ENCODE data around the gene SLC16A8. TPM values are rescaled to one million over a fixed set of nuclear protein-coding genes. Genes with fewer than 3 reads are reported as not detected.

SLC16A8 gene
- total and polyA plus RNA-seq, 2 donors (not counting 1 experiment from before 2014, with no cell fraction given) = not detected

DNA sequence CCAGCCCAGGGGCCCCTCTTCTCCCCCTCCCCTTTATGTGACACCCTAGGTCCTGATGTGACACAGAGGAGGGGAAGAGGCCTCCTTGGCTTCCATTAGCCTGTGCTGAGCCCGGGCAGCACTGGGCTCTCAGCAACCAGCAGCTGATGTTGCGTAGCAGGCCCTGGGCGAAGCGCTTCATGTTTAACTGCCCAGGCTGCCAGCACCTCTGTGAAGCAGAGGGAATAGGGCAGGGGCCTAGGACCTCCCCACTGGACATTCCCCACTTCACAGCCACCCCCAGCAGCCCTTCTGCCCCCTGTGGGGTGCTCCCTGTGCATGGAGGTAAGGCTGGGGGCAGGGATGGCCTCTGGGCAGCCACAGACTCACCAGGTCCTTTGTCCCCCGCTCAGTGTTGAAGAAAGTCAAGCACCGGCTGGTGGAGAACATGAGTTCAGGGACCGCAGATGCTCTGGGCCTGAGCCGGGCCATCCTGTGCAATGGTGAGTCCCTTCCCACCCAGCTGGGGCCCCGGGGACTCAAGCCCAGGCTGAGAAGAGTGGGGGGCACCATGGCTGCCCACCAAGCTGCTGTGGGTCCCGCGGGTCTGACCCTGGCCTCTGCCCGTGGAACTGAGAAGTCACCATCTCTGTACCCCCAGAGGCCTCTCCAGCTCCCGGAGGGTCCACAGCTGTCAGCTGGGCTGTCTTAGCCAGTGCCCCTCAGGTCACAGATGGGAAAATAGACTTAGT is 15.2 kb downstream of the SLC16A8 start:
- Mint-ChIP-seq H3K27ac (no peak overlapping the region), H3K4me3 (no peak overlapping the region), H3K27me3 (no peaks in the 10 kb centered on the region), H3K9me3 (ENCODE audit: insufficient read depth) (no peaks in the 10 kb centered on the region), H3K4me1 (no peaks in the 10 kb centered on the region)
- ChIA-PET POLR2A (interaction anchor here (0.7 kb wide), 1 partner anchor 16 kb away, joined by 4 read pairs; no protein-coding TSS in a partner anchor), CTCF (interaction anchor here (1.7 to 2.0 kb wide), 2 partner anchors 17 kb away, joined by 7 to 10 read pairs; no protein-coding TSS in a partner anchor)
- Histone ChIP-seq H3K4me2 (replicated peaks; ENCODE audit: low read depth, low read length, poor library complexity, severe bottlenecking) (no peak overlapping the region), H3K4me3 (ENCODE audit: control extremely low read depth in 1 of 5, extremely low read depth in 1 of 5, insufficient read depth in 1 of 5, low read depth in 2 of 5, low read length in 4 of 5) (no peak overlapping the region), H3K9me3 (ENCODE audit: control extremely low read depth in 1 of 3, control insufficient read depth in 2 of 3, insufficient read depth in 1 of 3, low read length in 2 of 3) (no peaks in the 10 kb centered on the region), H2AFZ (ENCODE audit: insufficient read depth, low read depth, low read length, poor library complexity, severe bottlenecking) (no peak overlapping the region), H3K27ac (ENCODE audit: low read length in 2 of 2) (no peak overlapping the region), H4K20me1 (ENCODE audit: control insufficient read depth, insufficient read depth, low read length, poor library complexity, severe bottlenecking) (no peaks in the 10 kb centered on the region), H3K27me3 (replicated peaks in 1 of 4; ENCODE audit: control extremely low read depth in 1 of 4, control insufficient read depth in 3 of 4, insufficient read depth in 4 of 4, low read length in 3 of 4) (no peaks in the 10 kb centered on the region), H3K9ac (ENCODE audit: low read length) (no peak overlapping the region), H3K4me1 (ENCODE audit: control insufficient read depth in 2 of 2, insufficient read depth in 2 of 2, low read length in 2 of 2) (no peaks in the 10 kb centered on the region), H3K79me2 (ENCODE audit: control insufficient read depth, insufficient read depth, low read length) (no peaks in the 10 kb centered on the region), H3K36me3 (replicated peaks in 1 of 2; ENCODE audit: control extremely low read depth in 1 of 2, control insufficient read depth in 1 of 2, extremely low read depth in 1 of 2, insufficient read depth in 2 of 2, low read length in 1 of 2) (peaks cover 0 to 76% of the 10 kb centered on the region in 2 experiments)
- TF ChIP-seq, protein P1, sequence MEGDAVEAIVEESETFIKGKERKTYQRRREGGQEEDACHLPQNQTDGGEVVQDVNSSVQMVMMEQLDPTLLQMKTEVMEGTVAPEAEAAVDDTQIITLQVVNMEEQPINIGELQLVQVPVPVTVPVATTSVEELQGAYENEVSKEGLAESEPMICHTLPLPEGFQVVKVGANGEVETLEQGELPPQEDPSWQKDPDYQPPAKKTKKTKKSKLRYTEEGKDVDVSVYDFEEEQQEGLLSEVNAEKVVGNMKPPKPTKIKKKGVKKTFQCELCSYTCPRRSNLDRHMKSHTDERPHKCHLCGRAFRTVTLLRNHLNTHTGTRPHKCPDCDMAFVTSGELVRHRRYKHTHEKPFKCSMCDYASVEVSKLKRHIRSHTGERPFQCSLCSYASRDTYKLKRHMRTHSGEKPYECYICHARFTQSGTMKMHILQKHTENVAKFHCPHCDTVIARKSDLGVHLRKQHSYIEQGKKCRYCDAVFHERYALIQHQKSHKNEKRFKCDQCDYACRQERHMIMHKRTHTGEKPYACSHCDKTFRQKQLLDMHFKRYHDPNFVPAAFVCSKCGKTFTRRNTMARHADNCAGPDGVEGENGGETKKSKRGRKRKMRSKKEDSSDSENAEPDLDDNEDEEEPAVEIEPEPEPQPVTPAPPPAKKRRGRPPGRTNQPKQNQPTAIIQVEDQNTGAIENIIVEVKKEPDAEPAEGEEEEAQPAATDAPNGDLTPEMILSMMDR (IDR thresholded peaks at IDR 0.05) = no peak
- no peak for TF ChIP-seq EZH2 (IDR thresholded peaks at IDR 0.05; ENCODE audit: borderline replicate concordance, insufficient read depth, low read depth, low read length, poor library complexity, severe bottlenecking)
- intact Hi-C loops (cut with micrococcal nuclease) = no loop called here
- ATAC-seq (ENCODE audit: low read depth) (no peak), DNase-seq (no peak)
- WGBS (ENCODE audit: insufficient coverage) = 98% methylated on average over 8 of the region's 13 CpGs

DNA sequence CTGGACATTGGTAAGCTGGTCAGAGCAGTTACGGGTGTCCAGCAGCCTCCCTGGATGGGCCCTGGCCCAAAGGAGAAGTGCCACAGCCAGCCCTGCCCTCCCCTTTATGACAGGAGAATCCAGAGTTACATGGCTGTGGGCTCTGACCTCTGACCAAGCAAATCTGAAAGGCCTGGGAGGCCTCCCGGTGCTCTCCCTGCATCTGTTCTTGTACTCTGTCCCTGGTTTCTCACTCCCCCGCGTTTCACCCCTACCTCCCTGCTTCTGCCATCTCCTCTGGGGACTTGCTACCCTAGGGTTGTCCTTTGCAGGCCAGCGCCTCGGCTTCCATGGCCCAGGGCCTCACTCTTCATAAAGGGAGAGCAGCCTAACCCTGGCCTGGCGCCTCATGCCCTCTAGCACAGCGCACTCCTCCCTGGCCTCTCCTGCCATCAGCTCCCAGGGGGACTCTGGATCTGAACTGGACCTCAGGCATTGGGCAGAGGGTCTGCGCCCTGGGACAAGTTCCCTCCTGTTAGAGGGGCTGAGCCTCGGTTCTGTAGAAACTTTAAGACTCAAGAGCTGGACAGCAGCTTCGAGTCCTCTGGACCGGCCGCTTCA is 16.1 kb downstream of the SLC16A8 start:
- H3K27me3 ChIP-seq (replicated peaks in 1 of 4; ENCODE audit: control extremely low read depth in 1 of 4, control insufficient read depth in 3 of 4, insufficient read depth in 4 of 4, low read length in 3 of 4) = no peaks in the 10 kb centered on the region
- no peaks in the 10 kb centered on the region for H3K4me1 ChIP-seq (ENCODE audit: control insufficient read depth in 2 of 2, insufficient read depth in 2 of 2, low read length in 2 of 2)
- no peak overlapping the region for H3K27ac ChIP-seq (ENCODE audit: low read length in 2 of 2)
- H3K9me3 ChIP-seq (ENCODE audit: control extremely low read depth in 1 of 3, control insufficient read depth in 2 of 3, insufficient read depth in 1 of 3, low read length in 2 of 3) = no peaks in the 10 kb centered on the region
- Mint-ChIP-seq H3K27me3 (no peaks in the 10 kb centered on the region), H3K27ac (no peak overlapping the region), H3K4me1 (peaks cover under 1% of the 10 kb centered on the region), H3K9me3 (ENCODE audit: insufficient read depth) (no peaks in the 10 kb centered on the region), H3K4me3 (no peak overlapping the region)
- no peak for TF ChIP-seq EZH2 (IDR thresholded peaks at IDR 0.05; ENCODE audit: borderline replicate concordance, insufficient read depth, low read depth, low read length, poor library complexity, severe bottlenecking)
- TF ChIP-seq, protein P1 (IDR thresholded peaks at IDR 0.05) = no peak
- 97% methylated on average over 13 of the region's 13 CpGs for WGBS (ENCODE audit: insufficient coverage)
- no peak overlapping the region for H3K4me3 ChIP-seq (ENCODE audit: control extremely low read depth in 1 of 5, extremely low read depth in 1 of 5, insufficient read depth in 1 of 5, low read depth in 2 of 5, low read length in 4 of 5)
- H3K9ac ChIP-seq (ENCODE audit: low read length) = no peak overlapping the region
- DNase-seq (no peak), ATAC-seq (ENCODE audit: low read depth) (no peak)
- H3K4me2 ChIP-seq (replicated peaks; ENCODE audit: low read depth, low read length, poor library complexity, severe bottlenecking) = no peak overlapping the region
- ChIA-PET POLR2A (interaction anchor here (0.7 kb wide), 1 partner anchor 15 kb away, joined by 4 read pairs; no protein-coding TSS in a partner anchor), CTCF (interaction anchor here (1.7 kb wide), 1 partner anchor 16 kb away, joined by 10 read pairs; no protein-coding TSS in a partner anchor)
- peaks cover 0 to 70% of the 10 kb centered on the region in 2 experiments for H3K36me3 ChIP-seq (replicated peaks in 1 of 2; ENCODE audit: control extremely low read depth in 1 of 2, control insufficient read depth in 1 of 2, extremely low read depth in 1 of 2, insufficient read depth in 2 of 2, low read length in 1 of 2)
- no peaks in the 10 kb centered on the region for H4K20me1 ChIP-seq (ENCODE audit: control insufficient read depth, insufficient read depth, low read length, poor library complexity, severe bottlenecking)
- no peaks in the 10 kb centered on the region for H3K79me2 ChIP-seq (ENCODE audit: control insufficient read depth, insufficient read depth, low read length)
- intact Hi-C loops (cut with micrococcal nuclease) = no loop called here
- H2AFZ ChIP-seq (ENCODE audit: insufficient read depth, low read depth, low read length, poor library complexity, severe bottlenecking) = no peak overlapping the region
